Measurements from ENCODE around the gene C9orf43. TPM values are rescaled to one million over a fixed set of nuclear protein-coding genes. Genes with fewer than 3 reads are reported as not detected.
A peak's percentile ranks its signal among the peaks of the same experiment; 100 is the strongest.
"Not testable (repeated sequence)": the region's sequence is repeated elsewhere in the genome, so short reads cannot be mapped to it uniquely, and the experiment has no call there.

Gene C9orf43
- total and polyA plus RNA-seq, 3 experiments from 2014 or later: 0.83 to 0.90 (median 0.84) TPM

GRCh38 chr9:113397203-113397631 is 13.3 kb upstream of the C9orf43 start:
- H3K4me3 Mint-ChIP-seq: no peak overlapping the region
- peaks cover 0 to 25% (median 6%) of the 10 kb centered on the region in 3 donors for H3K36me3 Mint-ChIP-seq
- DNase-seq: no peak
- peaks cover under 1% of the 10 kb centered on the region for H3K36me3 ChIP-seq (ENCODE audit: insufficient read depth, low read length)
- H3K27me3 ChIP-seq (ENCODE audit: insufficient read depth, low read length, poor library complexity, severe bottlenecking): no peaks in the 10 kb centered on the region
- H3K9me3 Mint-ChIP-seq: no peaks in the 10 kb centered on the region
- H3K4me3 ChIP-seq (ENCODE audit: low read length): no peak overlapping the region
- H3K27me3 Mint-ChIP-seq: peaks cover 0 to 2% of the 10 kb centered on the region in 2 donors
- ChIA-PET CTCF (no interaction called here), POLR2A (interaction anchor here (0.7 kb wide), 1 partner anchor 14 kb away, joined by 5 read pairs; no protein-coding TSS in a partner anchor)
- peaks cover 16% of the 10 kb centered on the region for H3K4me1 ChIP-seq (ENCODE audit: insufficient read depth, low read length)
- H3K27ac Mint-ChIP-seq: peak overlapping the region in 1 of 8 donors; percentile 33
- peaks cover 19 to 37% (median 19%) of the 10 kb centered on the region in 3 donors for H3K4me1 Mint-ChIP-seq
- no peak overlapping the region for H3K27ac ChIP-seq (ENCODE audit: low read depth, low read length)
- H3K9me3 ChIP-seq (ENCODE audit: low read length): no peaks in the 10 kb centered on the region

GRCh38 chr9:113398796-113399195 is 11.8 kb upstream of the C9orf43 start:
- no peak for DNase-seq
- Histone ChIP-seq H3K27me3 (ENCODE audit: insufficient read depth, low read length, poor library complexity, severe bottlenecking) (no peaks in the 10 kb centered on the region), H3K4me3 (ENCODE audit: low read length) (no peak overlapping the region), H3K9me3 (ENCODE audit: low read length) (no peaks in the 10 kb centered on the region), H3K36me3 (ENCODE audit: insufficient read depth, low read length) (no peaks in the 10 kb centered on the region), H3K27ac (ENCODE audit: low read depth, low read length) (no peak overlapping the region), H3K4me1 (ENCODE audit: insufficient read depth, low read length) (peaks cover 16% of the 10 kb centered on the region)
- Mint-ChIP-seq H3K4me1 (peaks cover 19 to 37% (median 19%) of the 10 kb centered on the region in 3 donors), H3K36me3 (peaks cover 0 to 16% (median 3%) of the 10 kb centered on the region in 3 donors), H3K4me3 (peak overlapping the region in 4 of 7 donors; percentile 78 to 92 (median 82)), H3K9me3 (no peaks in the 10 kb centered on the region), H3K27ac (peak overlapping the region in 2 of 8 donors; percentile 17 to 38), H3K27me3 (peaks cover 0 to 2% of the 10 kb centered on the region in 2 donors)
- POLR2A ChIA-PET: interaction anchor here (1.7 kb wide), 1 partner anchor 49 kb away, joined by 4 read pairs; the partner anchor contains the start of gene BSPRY
- CTCF ChIA-PET: interaction anchor here (1.2 to 1.5 kb wide), 2 partner anchors 8 to 259 kb away, joined by 4 read pairs; no protein-coding TSS in a partner anchor

GRCh38 chr9:113399646-113400200 is 10.8 kb upstream of the C9orf43 start:
- no peaks in the 10 kb centered on the region for H3K36me3 ChIP-seq (ENCODE audit: insufficient read depth, low read length)
- POLR2A ChIA-PET: interaction anchor here (1.7 kb wide), 1 partner anchor 50 kb away, joined by 4 read pairs; the partner anchor contains the start of gene BSPRY
- H3K27me3 ChIP-seq (ENCODE audit: insufficient read depth, low read length, poor library complexity, severe bottlenecking): no peaks in the 10 kb centered on the region
- H3K4me3 ChIP-seq (ENCODE audit: low read length): peak overlapping the region; percentile 52
- H3K9me3 ChIP-seq (ENCODE audit: low read length): no peaks in the 10 kb centered on the region
- Mint-ChIP-seq H3K36me3 (peaks cover 0 to 14% (median 3%) of the 10 kb centered on the region in 3 donors), H3K4me1 (peaks cover 19 to 37% (median 19%) of the 10 kb centered on the region in 3 donors), H3K9me3 (no peaks in the 10 kb centered on the region), H3K27ac (peak overlapping the region in 5 of 8 donors; percentile 24 to 70 (median 45)), H3K27me3 (peaks cover 0 to 2% of the 10 kb centered on the region in 2 donors), H3K4me3 (peak overlapping the region; percentile 70 to 99 (median 86))
- CTCF ChIA-PET: interaction anchor here (1.2 to 2.7 kb wide), 5 partner anchors 9 to 249 kb away, joined by 3 to 33 read pairs (median 4); partner anchors contain the start of genes C9orf43, HDHD3, POLE3 and SLC31A2
- H3K4me1 ChIP-seq (ENCODE audit: insufficient read depth, low read length): peaks cover 16% of the 10 kb centered on the region
- no peak for DNase-seq
- H3K27ac ChIP-seq (ENCODE audit: low read depth, low read length): no peak overlapping the region

GRCh38 chr9:113401027-113401792 is 9.3 kb upstream of the C9orf43 start, which contains the start of gene ALAD:
ALAD (minus strand) TSS chr9:113401284; CDS start chr9:113393559, 7,725 bp downstream.
- Histone ChIP-seq H3K4me1 (ENCODE audit: insufficient read depth, low read length) (peaks cover 16% of the 10 kb centered on the region), H3K9me3 (ENCODE audit: low read length) (no peaks in the 10 kb centered on the region), H3K27ac (ENCODE audit: low read depth, low read length) (peak within 1 kb of the TSS; percentile 44), H3K27me3 (ENCODE audit: insufficient read depth, low read length, poor library complexity, severe bottlenecking) (no peaks in the 10 kb centered on the region), H3K36me3 (ENCODE audit: insufficient read depth, low read length) (no peaks in the 10 kb centered on the region), H3K4me3 (ENCODE audit: low read length) (peak within 1 kb of the TSS; percentile 82)
- H3K4me3 Mint-ChIP-seq: peak within 1 kb of the TSS; percentile 92 to 99 (median 94)
- peaks cover 0 to 7% (median 0%) of the 10 kb centered on the region in 3 donors for H3K36me3 Mint-ChIP-seq
- no peaks in the 10 kb centered on the region for H3K9me3 Mint-ChIP-seq
- ChIA-PET POLR2A (interaction anchor here (0.5 to 1.8 kb wide), 4 partner anchors 9 to 180 kb away, joined by 3 to 19 read pairs (median 4); partner anchors contain the start of genes C9orf43, POLE3 and SLC31A1), CTCF (interaction anchor here (0.6 to 9.0 kb wide), 27 partner anchors 9 to 266 kb away, joined by 3 to 62 read pairs (median 4); partner anchors contain the start of genes BSPRY, C9orf43, CDC26 and HDHD3)
- peaks cover 15 to 37% (median 19%) of the 10 kb centered on the region in 3 donors for H3K4me1 Mint-ChIP-seq
- DNase-seq: peak; percentile 99 to 100 (median 100)
- H3K27me3 Mint-ChIP-seq: peaks cover 0 to 2% of the 10 kb centered on the region in 2 donors
- peak within 1 kb of the TSS; percentile 69 to 96 (median 82) for H3K27ac Mint-ChIP-seq

- peaks cover 26% of the 10 kb centered on the region for H3K4me1 ChIP-seq (ENCODE audit: insufficient read depth, low read length)
Observed at GRCh38 chr9:113403646-113404045, 6.9 kb upstream of the C9orf43 start.

GRCh38 chr9:113406353-113406752 is 4.2 kb upstream of the C9orf43 start:
- H3K4me3 Mint-ChIP-seq; H3K27me3 Mint-ChIP-seq; POLR2A ChIA-PET; H3K4me3 ChIP-seq (ENCODE audit: low read length); H3K9me3 ChIP-seq (ENCODE audit: low read length); H3K27me3 ChIP-seq (ENCODE audit: insufficient read depth, low read length, poor library complexity, severe bottlenecking); H3K27ac ChIP-seq (ENCODE audit: low read depth, low read length); H3K36me3 ChIP-seq (ENCODE audit: insufficient read depth, low read length); H3K9me3 Mint-ChIP-seq; DNase-seq: not testable (repeated sequence)
- peaks cover 0 to 38% (median 11%) of the 10 kb centered on the region in 3 donors for H3K36me3 Mint-ChIP-seq
- peak overlapping the region in 5 of 8 donors; percentile 41 to 97 (median 92) for H3K27ac Mint-ChIP-seq
- CTCF ChIA-PET: interaction anchor here (1.1 to 9.0 kb wide), 4 partner anchors 30 to 251 kb away, joined by 3 to 62 read pairs (median 5); partner anchors contain the start of genes CDC26, HDHD3, PRPF4 and WDR31
- peaks cover 31 to 47% (median 40%) of the 10 kb centered on the region in 3 donors for H3K4me1 Mint-ChIP-seq
- peaks cover 21% of the 10 kb centered on the region for H3K4me1 ChIP-seq (ENCODE audit: insufficient read depth, low read length)

More at GRCh38 chr9:113403646-113404045, 6.9 kb upstream of the C9orf43 start:
- H3K4me3 ChIP-seq (ENCODE audit: low read length): no peak overlapping the region
- no peaks in the 10 kb centered on the region for H3K9me3 Mint-ChIP-seq
- no peak for DNase-seq
- peak overlapping the region in 1 of 8 donors; percentile 4 for H3K27ac Mint-ChIP-seq
- peak overlapping the region in 1 of 7 donors; percentile 12 for H3K4me3 Mint-ChIP-seq
- H3K4me1 Mint-ChIP-seq: peaks cover 30 to 49% (median 33%) of the 10 kb centered on the region in 3 donors
- no peaks in the 10 kb centered on the region for H3K27me3 ChIP-seq (ENCODE audit: insufficient read depth, low read length, poor library complexity, severe bottlenecking)
- ChIA-PET CTCF (interaction anchor here (1.0 to 9.0 kb wide), 4 partner anchors 128 to 254 kb away, joined by 3 to 62 read pairs (median 16); partner anchors contain the start of genes CDC26 and PRPF4), POLR2A (no interaction called here)
- no peaks in the 10 kb centered on the region for H3K9me3 ChIP-seq (ENCODE audit: low read length)
- H3K27ac ChIP-seq (ENCODE audit: low read depth, low read length): no peak overlapping the region
- H3K36me3 Mint-ChIP-seq: peaks cover 0 to 21% (median 7%) of the 10 kb centered on the region in 3 donors
- H3K27me3 Mint-ChIP-seq: no peaks in the 10 kb centered on the region
- no peaks in the 10 kb centered on the region for H3K36me3 ChIP-seq (ENCODE audit: insufficient read depth, low read length)

- H3K27me3 Mint-ChIP-seq; H3K9me3 ChIP-seq (ENCODE audit: low read length); H3K9me3 Mint-ChIP-seq; H3K36me3 ChIP-seq (ENCODE audit: insufficient read depth, low read length); H3K27ac ChIP-seq (ENCODE audit: low read depth, low read length); H3K27me3 ChIP-seq (ENCODE audit: insufficient read depth, low read length, poor library complexity, severe bottlenecking); POLR2A ChIA-PET; H3K4me3 ChIP-seq (ENCODE audit: low read length): not testable (repeated sequence)
- CTCF ChIA-PET: interaction anchor here (1.1 to 9.0 kb wide), 4 partner anchors 31 to 172 kb away, joined by 3 to 62 read pairs (median 5); partner anchors contain the start of genes CDC26, HDHD3, PRPF4 and WDR31
- Mint-ChIP-seq H3K4me3 (peak overlapping the region in 6 of 7 donors; percentile 35 to 90 (median 56)), H3K36me3 (peaks cover 0 to 38% (median 11%) of the 10 kb centered on the region in 3 donors), H3K4me1 (peaks cover 26 to 41% (median 35%) of the 10 kb centered on the region in 3 donors), H3K27ac (peak overlapping the region; percentile 39 to 97 (median 90))
- peak; percentile 40 to 74 (median 53) for DNase-seq
- H3K4me1 ChIP-seq (ENCODE audit: insufficient read depth, low read length): peaks cover 20% of the 10 kb centered on the region
Observed at GRCh38 chr9:113406873-113407511, 3.6 kb upstream of the C9orf43 start.

Data from CD8-positive, alpha-beta memory T cell (primary cell).